GM06990 (cell line): ENCODE results near the gene SBSN.

Experiments used
- DNase-seq: peaks from one replicate; pipeline ENCODE4 v3.0.0-alpha.2; 2011; ENCODE audit not compliant: insufficient read length; ENCODE audit errors: extremely low read depth
- H3K27me3 ChIP-seq: replicated peaks from 2 replicates; pipeline ENCODE4 v1.6.0; 2011; ENCODE audit warnings: low read length; ENCODE audit not compliant: control insufficient read depth, insufficient read depth
- H3K36me3 ChIP-seq: 2 replicates; pipeline ENCODE4 v1.5.1; 2011; ENCODE audit warnings: low read length; ENCODE audit not compliant: control insufficient read depth, insufficient read depth
- H3K4me3 ChIP-seq: replicated peaks from 2 replicates; pipeline ENCODE4 v1.5.1; 2011; ENCODE audit warnings: low read depth, mild to moderate bottlenecking, control low read depth, low read length
- CTCF ChIP-seq: IDR thresholded peaks from 2 replicates; pipeline ENCODE4 v1.5.1; 2011; ENCODE audit warnings: low read length, control low read depth, mild to moderate bottlenecking, inconsistent platforms; ENCODE audit not compliant: insufficient read depth, poor library complexity, severe bottlenecking

Gene SBSN

GRCh38 chr19:35521124-35521743 lies 6.9 kb downstream of the SBSN start:
- Histone ChIP-seq H3K4me3 (no peak overlapping the region), H3K27me3 (no peaks in the 10 kb centered on the region; the same call in none of the 2 replicates), H3K36me3 (no peaks in the 10 kb centered on the region)
- no peak for DNase-seq
- TF ChIP-seq CTCF: no peak

- no peak for TF ChIP-seq CTCF
- Histone ChIP-seq H3K27me3 (no peaks in the 10 kb centered on the region; the same call in 1 of the 2 replicates), H3K4me3 (no peak overlapping the region), H3K36me3 (no peaks in the 10 kb centered on the region)
- DNase-seq: no peak
Measured at GRCh38 chr19:35519291-35519690, 8.8 kb downstream of the SBSN start.

GRCh38 chr19:35518313-35518712 lies 9.8 kb downstream of the SBSN start:
- DNase-seq: no peak
- no peaks in the 10 kb centered on the region; the same call in 1 of the 2 replicates for H3K27me3 ChIP-seq
- TF ChIP-seq CTCF: no peak

GRCh38 chr19:35517342-35517741 lies 10.8 kb downstream of the SBSN start:
- no peaks in the 10 kb centered on the region; the same call in 1 of the 2 replicates for H3K27me3 ChIP-seq
- TF ChIP-seq CTCF: no peak
- H3K36me3 ChIP-seq: no peaks in the 10 kb centered on the region
- no peak for DNase-seq
- no peak overlapping the region for H3K4me3 ChIP-seq

More at GRCh38 chr19:35518313-35518712, 9.8 kb downstream of the SBSN start:
- Histone ChIP-seq H3K4me3 (no peak overlapping the region), H3K36me3 (no peaks in the 10 kb centered on the region)

- Histone ChIP-seq H3K4me3 (no peak overlapping the region), H3K27me3 (no peaks in the 10 kb centered on the region; the same call in 1 of the 2 replicates), H3K36me3 (no peaks in the 10 kb centered on the region)
- DNase-seq: no peak
- TF ChIP-seq CTCF: no peak
Measured at GRCh38 chr19:35516310-35516709, 11.8 kb downstream of the SBSN start.
